ENCODE results near the gene ACCS. TPM values are rescaled to one million over a fixed set of nuclear protein-coding genes. Genes with fewer than 3 reads are reported as not detected.

The ACCS gene
- total and polyA plus RNA-seq, 9 of the 15 experiments (the other 6 are each of a cell fraction or from before 2014, with no cell fraction given) = 4.2 to 25.9 (median 16.3) TPM

GRCh38 chr11:44101098-44101497 lies 35.0 kb downstream of the ACCS start:
- intact Hi-C loops (cut with micrococcal nuclease) = no loop called here
- Histone ChIP-seq H3K27ac (ENCODE audit: extremely low read depth, low read depth, low read length) (no peak overlapping the region), H2AFZ (ENCODE audit: low read depth, low read length) (no peak overlapping the region), H3K79me2 (ENCODE audit: control insufficient read depth, insufficient read depth, low read length) (peaks cover 41% of the 10 kb centered on the region), H3K4me3 (no peak overlapping the region), H3K4me1 (replicated peaks in 1 of 2; ENCODE audit: control insufficient read depth in 2 of 2, insufficient read depth in 2 of 2, low read length in 2 of 2) (peaks cover 4 to 8% of the 10 kb centered on the region in 2 experiments; a peak in 4 of 5 replicates), H4K20me1 (replicated peaks; ENCODE audit: control insufficient read depth, insufficient read depth, low read length) (peaks cover 4% of the 10 kb centered on the region; the same call in 1 of the 2 replicates), H3K9ac (ENCODE audit: insufficient read depth in 1 of 2, low read depth in 2 of 2, low read length in 2 of 2) (no peak overlapping the region), H3K27me3 (ENCODE audit: control insufficient read depth in 2 of 2, insufficient read depth in 2 of 2, low read length in 2 of 2) (no peaks in the 10 kb centered on the region), H3K9me1 (ENCODE audit: control insufficient read depth, insufficient read depth, low read length) (peaks cover 3% of the 10 kb centered on the region), H3K9me3 (replicated peaks; ENCODE audit: control insufficient read depth, insufficient read depth, low read depth, low read length) (no peaks in the 10 kb centered on the region), H3K4me2 (ENCODE audit: insufficient read depth, low read length) (no peak overlapping the region), H3K36me3 (ENCODE audit: control insufficient read depth, insufficient read depth, low read length) (peaks cover 11% of the 10 kb centered on the region; the same call in 2 of the 3 replicates)
- no TSS peak for BruUV-seq (replicated peaks)
- FAIRE-seq (no peak), ATAC-seq (no peak), DNase-seq (ENCODE audit: extremely low read depth in 1 of 4, low spot score in 3 of 4) (no peak)
- TF ChIP-seq RFX7 (CRISPR knock-in tag; IDR thresholded peaks at IDR 0.05) (no peak), SP2 (IDR thresholded peaks at IDR 0.05; ENCODE audit: extremely low read depth, low read depth, low read length, poor library complexity, severe bottlenecking) (no peak), POLR3A (IDR thresholded peaks at IDR 0.05; ENCODE audit: borderline replicate concordance, extremely low read depth, insufficient read depth, insufficient read length) (no peak), SRSF7 (optimal IDR thresholded peaks at IDR 0.05; ENCODE audit: low read depth, low read length) (no peak), ZFP1 (CRISPR knock-in tag; IDR thresholded peaks at IDR 0.05) (no peak), CREBBP (IDR thresholded peaks at IDR 0.05; ENCODE audit: low read depth, low read length) (no peak), ZNF318 (IDR thresholded peaks at IDR 0.05; ENCODE audit: borderline replicate concordance in 1 of 2, low read depth in 1 of 2) (no peak), HOXB6 (CRISPR knock-in tag; IDR thresholded peaks at IDR 0.05; ENCODE audit: borderline replicate concordance) (no peak), SPI1 (IDR thresholded peaks at IDR 0.05; ENCODE audit: borderline replicate concordance, low read depth, low read length) (no peak), CHD4 (IDR thresholded peaks at IDR 0.05; ENCODE audit: insufficient read depth, insufficient replicate concordance, low read depth, low read length, poor library complexity, severe bottlenecking) (no peak)
- CTCF ChIA-PET (ENCODE audit: low intra/inter-chr PET ratio) = no interaction called here
- POLR2A ChIA-PET = interaction anchor here (1.3 kb wide), 1 partner anchor 9 kb away, joined by 4 read pairs; no protein-coding TSS in a partner anchor
- 70% methylated on average over 2 of the region's 2 CpGs for whole genome bisulfite sequencing (ENCODE audit: insufficient coverage, low coverage, missing lambda C conversion rate)
- in situ Hi-C loops (cut with MboI) = no loop called here
